Activated CD8-positive, alpha-beta memory T cell treated with anti-CD3 and anti-CD28 coated beads, Interleukin-2, amount 10 ng/mL, durations not matched to agents 7 days and 5 days (primary cell): ENCODE results near the gene NKX2-4. TPM values are rescaled to one million over a fixed set of nuclear protein-coding genes. Genes with fewer than 3 reads are reported as not detected.

ENCODE experiments used
- ATAC-seq: fragments of 150-1000 bp; cut with Tn5 transposase; one replicate; pipeline ENCODE4 v1.10.0; 2021; ENCODE audit warnings: moderate library complexity
- CTCF ChIA-PET: fragments of 350-600 bp; sonication (Branson Sonifier 250); formaldehyde crosslinking; loops from one replicate; lab custom pipeline; 2021; ENCODE audit warnings: antibody characterized with exemption; lab: Charles Lee
- DNase-seq: peaks from one replicate; pipeline ENCODE4 v3.0.0-alpha.2; 2020
- H3K27ac Mint-ChIP-seq: one replicate; pipeline ENCODE4 v1.8.0; 2021; ENCODE audit warnings: mild to moderate bottlenecking, mixed read lengths
- H3K27me3 Mint-ChIP-seq: one replicate; pipeline ENCODE4 v1.8.0; 2021; ENCODE audit warnings: mixed read lengths
- H3K36me3 Mint-ChIP-seq: one replicate; pipeline ENCODE4 v1.8.0; 2021; ENCODE audit warnings: mild to moderate bottlenecking, mixed read lengths
- H3K4me1 Mint-ChIP-seq: one replicate; pipeline ENCODE4 v1.8.0; 2021; ENCODE audit warnings: mixed read lengths
- H3K4me3 Mint-ChIP-seq: one replicate; pipeline ENCODE4 v1.8.0; 2021; ENCODE audit warnings: mild to moderate bottlenecking, moderate library complexity, mixed read lengths
- H3K9me3 Mint-ChIP-seq: one replicate; pipeline ENCODE4 v1.8.0; 2022; ENCODE audit warnings: low read depth, mixed read lengths
- total RNA-seq, 2 experiments: library from RNA; stranded (reverse); gene quantifications; one replicate each; pipeline ENCODE4 v1.2.3, GENCODE V29; 2021

NKX2-4 gene
- total RNA-seq, 2 experiments from 2014 or later = not detected

- CTCF ChIA-PET = interaction anchor here (1.2 to 2.1 kb wide), 3 partner anchors 103 to 154 kb away, joined by 3 to 6 read pairs (median 4); no protein-coding TSS in a partner anchor
Measured at GRCh38 chr20:21389368-21389767, 8.0 kb downstream of the NKX2-4 start.

DNA sequence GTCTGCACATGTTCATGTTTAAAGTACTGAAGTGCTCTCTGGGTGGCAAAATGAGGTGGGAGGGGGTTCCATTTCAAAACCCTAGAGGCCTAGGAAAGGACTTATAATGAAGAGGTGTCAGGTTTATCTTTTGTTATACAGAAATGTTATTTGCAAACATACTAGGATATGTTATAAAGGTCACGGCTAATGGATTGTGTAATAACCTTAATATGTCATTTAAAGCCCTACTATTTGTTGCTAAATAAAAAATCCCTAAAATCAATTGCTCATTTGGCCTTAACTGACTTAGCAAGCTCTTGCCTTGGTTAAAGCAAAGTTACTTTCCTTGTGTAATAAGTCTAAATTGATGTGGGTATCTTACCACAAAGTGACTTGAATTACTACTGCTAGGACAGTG lies 8.8 kb downstream of the NKX2-4 start:
- Mint-ChIP-seq H3K36me3 (peaks cover 38% of the 10 kb centered on the region), H3K4me1 (peaks cover 11% of the 10 kb centered on the region), H3K9me3 (no peaks in the 10 kb centered on the region), H3K27me3 (peaks cover 27% of the 10 kb centered on the region), H3K27ac (no peak overlapping the region), H3K4me3 (no peak overlapping the region)
- no peak for DNase-seq
- no peak for ATAC-seq
- CTCF ChIA-PET = interaction anchor here (1.2 to 1.6 kb wide), 2 partner anchors 104 to 153 kb away, joined by 3 to 6 read pairs; no protein-coding TSS in a partner anchor

More at GRCh38 chr20:21389368-21389767, 8.0 kb downstream of the NKX2-4 start:
- Mint-ChIP-seq H3K9me3 (no peaks in the 10 kb centered on the region), H3K4me1 (peaks cover 11% of the 10 kb centered on the region), H3K27ac (no peak overlapping the region), H3K27me3 (peaks cover 35% of the 10 kb centered on the region), H3K36me3 (peaks cover 35% of the 10 kb centered on the region), H3K4me3 (no peak overlapping the region)
- no peak for ATAC-seq
- DNase-seq = no peak

- H3K4me1 Mint-ChIP-seq = peaks cover 7% of the 10 kb centered on the region
- peaks cover 17% of the 10 kb centered on the region for H3K27me3 Mint-ChIP-seq
- no peaks in the 10 kb centered on the region for H3K9me3 Mint-ChIP-seq
- CTCF ChIA-PET = no interaction called here
- DNase-seq (no peak), ATAC-seq (no peak)
- peaks cover 40% of the 10 kb centered on the region for H3K36me3 Mint-ChIP-seq
- no peak overlapping the region for H3K27ac Mint-ChIP-seq
- no peak overlapping the region for H3K4me3 Mint-ChIP-seq
Measured at GRCh38 chr20:21387528-21387927, 9.8 kb downstream of the NKX2-4 start.

DNA sequence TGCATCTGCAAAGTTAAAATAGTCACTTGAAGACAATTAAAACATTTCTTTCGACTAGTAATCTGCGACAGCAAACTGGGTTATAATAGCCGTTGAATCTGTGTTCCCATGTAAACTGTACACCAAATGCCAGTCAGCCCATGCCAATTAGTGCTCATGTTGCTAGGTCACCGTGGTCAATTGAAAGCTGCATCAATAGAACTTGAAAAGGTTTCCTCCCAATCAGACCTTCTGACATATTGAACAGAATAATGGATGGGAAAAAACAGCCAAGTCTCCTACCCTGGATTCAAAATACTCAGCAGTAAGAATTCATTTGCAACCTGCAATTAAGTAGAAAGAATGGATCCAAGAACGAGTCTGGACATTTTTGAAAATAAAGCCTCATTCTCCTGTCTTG lies 11.2 kb downstream of the NKX2-4 start:
- peaks cover 5% of the 10 kb centered on the region for H3K27me3 Mint-ChIP-seq
- peaks cover 39% of the 10 kb centered on the region for H3K36me3 Mint-ChIP-seq
- H3K4me3 Mint-ChIP-seq = no peak overlapping the region
- no peaks in the 10 kb centered on the region for H3K9me3 Mint-ChIP-seq
- DNase-seq = no peak
- CTCF ChIA-PET = interaction anchor here (1.4 kb wide), 1 partner anchor 9 kb away, joined by 3 read pairs; no protein-coding TSS in a partner anchor
- H3K4me1 Mint-ChIP-seq = peaks cover under 1% of the 10 kb centered on the region
- no peak overlapping the region for H3K27ac Mint-ChIP-seq
- ATAC-seq = no peak

DNA sequence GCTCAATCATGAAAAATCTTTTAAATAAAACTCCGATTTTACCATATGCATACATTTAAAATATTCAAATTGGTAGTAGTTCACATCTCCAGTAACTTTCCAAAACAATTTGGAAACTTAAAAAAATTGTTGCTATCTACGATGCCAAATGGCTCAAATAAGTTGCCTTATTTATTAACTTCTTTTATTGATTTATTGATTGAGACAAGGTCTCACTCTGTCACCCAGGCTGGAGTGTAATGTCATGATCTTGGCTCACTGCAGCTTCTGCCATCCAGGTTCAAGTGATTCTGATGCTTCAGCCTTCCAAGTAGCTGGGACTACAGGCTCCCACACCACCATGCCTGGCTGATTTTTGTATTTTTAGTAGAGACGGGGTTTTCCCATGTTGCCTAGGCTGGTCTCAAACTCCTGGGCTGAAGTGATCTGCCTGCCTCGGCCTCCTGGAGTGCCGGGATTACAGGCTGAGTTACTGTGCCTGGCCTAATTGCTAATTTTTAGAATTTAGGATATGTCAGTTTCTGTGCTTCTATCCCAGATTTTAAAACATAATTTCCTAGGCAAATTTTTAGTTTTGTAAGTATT lies 12.9 kb downstream of the NKX2-4 start:
- H3K27me3 Mint-ChIP-seq = no peaks in the 10 kb centered on the region
- H3K27ac Mint-ChIP-seq = no peak overlapping the region
- H3K4me1 Mint-ChIP-seq = no peaks in the 10 kb centered on the region
- CTCF ChIA-PET = interaction anchor here (0.9 kb wide), 1 partner anchor 148 kb away, joined by 3 read pairs; no protein-coding TSS in a partner anchor
- no peak for ATAC-seq
- H3K9me3 Mint-ChIP-seq = no peaks in the 10 kb centered on the region
- no peak for DNase-seq
- no peak overlapping the region for H3K4me3 Mint-ChIP-seq
- peaks cover 32% of the 10 kb centered on the region for H3K36me3 Mint-ChIP-seq

DNA sequence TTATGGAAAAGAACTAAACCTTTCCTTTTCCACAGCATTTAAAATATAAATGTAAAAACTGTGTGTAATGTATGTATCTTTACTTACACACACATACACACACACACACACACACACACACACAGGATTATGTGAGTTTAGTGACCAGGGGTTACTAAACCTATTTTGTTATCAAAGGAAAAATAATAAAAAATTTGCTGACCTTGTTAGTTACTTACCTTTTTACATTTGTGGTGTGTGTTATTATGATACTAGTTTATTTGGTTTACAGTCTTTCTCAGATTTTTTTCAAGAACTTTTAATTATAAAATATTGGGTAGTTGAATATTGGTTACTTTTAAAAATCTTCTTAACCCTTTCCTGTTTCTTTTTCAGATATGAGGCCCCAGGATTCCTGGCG lies 15.7 kb downstream of the NKX2-4 start:
- H3K27ac Mint-ChIP-seq = no peak overlapping the region
- DNase-seq (no peak), ATAC-seq (no peak)
- H3K36me3 Mint-ChIP-seq = peaks cover 23% of the 10 kb centered on the region
- no peaks in the 10 kb centered on the region for H3K27me3 Mint-ChIP-seq
- no peaks in the 10 kb centered on the region for H3K4me1 Mint-ChIP-seq
- no peak overlapping the region for H3K4me3 Mint-ChIP-seq
- CTCF ChIA-PET = interaction anchor here (1.4 kb wide), 1 partner anchor 124 kb away, joined by 5 read pairs; no protein-coding TSS in a partner anchor
- no peaks in the 10 kb centered on the region for H3K9me3 Mint-ChIP-seq

DNA sequence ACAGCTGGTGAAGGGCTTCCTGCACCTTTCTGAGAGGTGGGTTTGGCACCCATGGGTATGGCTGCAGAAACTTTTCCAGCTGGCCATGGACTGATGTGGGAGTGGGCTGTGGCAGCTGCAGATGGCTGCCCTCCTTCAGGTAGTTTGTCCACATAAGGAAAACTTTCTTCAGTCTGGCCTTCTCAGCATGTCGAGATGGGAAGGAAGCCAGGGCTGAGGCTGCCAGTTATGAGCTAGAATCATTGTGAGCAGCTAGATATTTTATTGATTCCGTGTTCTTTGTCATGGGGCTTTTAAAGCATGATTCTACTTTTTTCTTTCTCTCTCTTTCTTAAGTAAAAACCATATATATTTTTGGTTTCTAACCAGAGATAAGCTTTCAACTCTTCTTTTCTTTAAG lies 16.6 kb downstream of the NKX2-4 start:
- ATAC-seq (no peak), DNase-seq (no peak)
- CTCF ChIA-PET = interaction anchor here (1.0 kb wide), 1 partner anchor 145 kb away, joined by 3 read pairs; no protein-coding TSS in a partner anchor
- no peak overlapping the region for H3K27ac Mint-ChIP-seq
- H3K4me1 Mint-ChIP-seq = no peaks in the 10 kb centered on the region
- no peaks in the 10 kb centered on the region for H3K27me3 Mint-ChIP-seq
- no peaks in the 10 kb centered on the region for H3K9me3 Mint-ChIP-seq
- no peak overlapping the region for H3K4me3 Mint-ChIP-seq
- H3K36me3 Mint-ChIP-seq = peaks cover 19% of the 10 kb centered on the region

DNA sequence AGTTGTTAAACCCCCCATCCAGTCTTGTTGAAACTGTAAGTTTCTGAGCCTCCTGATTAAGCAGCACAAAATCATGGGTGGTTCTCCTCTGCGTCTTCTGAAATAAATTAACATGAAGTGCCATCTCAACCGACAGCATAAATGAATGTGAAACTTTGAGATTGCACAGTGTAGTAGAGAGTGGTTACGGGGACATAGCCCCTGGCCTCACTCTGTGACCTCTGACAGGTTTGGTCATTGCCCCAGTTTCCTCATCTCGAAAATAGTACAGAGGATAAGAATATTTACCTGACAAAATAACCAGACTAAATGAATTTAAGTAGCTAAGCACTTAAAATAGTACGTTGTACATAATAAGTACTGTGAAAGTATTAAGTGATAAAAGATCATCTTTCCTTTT lies 19.1 kb downstream of the NKX2-4 start:
- no peaks in the 10 kb centered on the region for H3K27me3 Mint-ChIP-seq
- no peaks in the 10 kb centered on the region for H3K9me3 Mint-ChIP-seq
- H3K27ac Mint-ChIP-seq = no peak overlapping the region
- no peak overlapping the region for H3K4me3 Mint-ChIP-seq
- ATAC-seq = no peak
- no peaks in the 10 kb centered on the region for H3K4me1 Mint-ChIP-seq
- no peak for DNase-seq
- H3K36me3 Mint-ChIP-seq = peaks cover 19% of the 10 kb centered on the region
- CTCF ChIA-PET = no interaction called here

DNA sequence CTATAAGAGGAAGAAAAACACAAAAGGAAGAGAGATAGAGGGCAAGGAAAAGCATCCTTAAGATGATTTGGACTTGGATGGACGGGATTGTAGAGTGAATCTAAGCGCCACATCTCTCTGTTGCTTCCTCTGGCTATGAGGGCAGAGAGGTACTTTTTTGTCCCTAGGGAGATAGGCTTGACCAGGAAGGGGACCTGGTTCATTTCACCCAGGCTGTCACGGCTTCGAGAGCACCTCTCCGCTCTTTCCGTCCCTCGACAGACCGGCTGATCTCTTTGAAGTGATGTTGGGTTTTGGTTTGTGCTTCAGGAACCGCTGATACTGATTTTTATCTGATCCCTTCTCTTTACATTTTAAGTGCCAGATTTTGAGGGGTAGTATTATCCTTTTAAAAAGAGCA lies 19.6 kb downstream of the NKX2-4 start:
- Mint-ChIP-seq H3K36me3 (peaks cover 18% of the 10 kb centered on the region), H3K4me1 (no peaks in the 10 kb centered on the region), H3K4me3 (no peak overlapping the region), H3K27ac (no peak overlapping the region), H3K9me3 (no peaks in the 10 kb centered on the region), H3K27me3 (no peaks in the 10 kb centered on the region)
- DNase-seq = no peak
- no peak for ATAC-seq
- CTCF ChIA-PET = no interaction called here

DNA sequence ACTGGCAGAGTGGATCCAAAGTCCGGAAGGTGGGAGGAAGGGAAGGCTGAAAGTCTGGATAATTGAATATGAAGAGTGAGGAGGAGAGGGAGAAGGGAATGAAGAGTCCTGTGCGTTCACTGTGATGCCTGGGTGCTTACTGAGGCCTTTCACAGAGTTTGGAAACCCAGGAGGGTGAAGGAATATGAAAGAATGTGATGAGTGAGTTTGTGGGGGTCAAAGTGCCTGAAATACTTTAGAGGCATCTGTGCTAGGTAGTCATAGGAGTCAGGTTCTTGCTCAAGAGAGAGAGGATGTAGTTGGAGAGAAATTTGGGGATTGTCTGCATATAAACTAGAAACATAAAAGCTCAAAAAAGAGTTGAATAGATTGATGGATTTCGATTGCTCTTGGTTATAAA lies 20.7 kb downstream of the NKX2-4 start:
- no peak for ATAC-seq
- CTCF ChIA-PET = no interaction called here
- H3K36me3 Mint-ChIP-seq = peaks cover 19% of the 10 kb centered on the region
- H3K4me3 Mint-ChIP-seq = no peak overlapping the region
- no peaks in the 10 kb centered on the region for H3K9me3 Mint-ChIP-seq
- no peak for DNase-seq
- H3K27ac Mint-ChIP-seq = no peak overlapping the region
- H3K27me3 Mint-ChIP-seq = no peaks in the 10 kb centered on the region
- H3K4me1 Mint-ChIP-seq = no peaks in the 10 kb centered on the region

DNA sequence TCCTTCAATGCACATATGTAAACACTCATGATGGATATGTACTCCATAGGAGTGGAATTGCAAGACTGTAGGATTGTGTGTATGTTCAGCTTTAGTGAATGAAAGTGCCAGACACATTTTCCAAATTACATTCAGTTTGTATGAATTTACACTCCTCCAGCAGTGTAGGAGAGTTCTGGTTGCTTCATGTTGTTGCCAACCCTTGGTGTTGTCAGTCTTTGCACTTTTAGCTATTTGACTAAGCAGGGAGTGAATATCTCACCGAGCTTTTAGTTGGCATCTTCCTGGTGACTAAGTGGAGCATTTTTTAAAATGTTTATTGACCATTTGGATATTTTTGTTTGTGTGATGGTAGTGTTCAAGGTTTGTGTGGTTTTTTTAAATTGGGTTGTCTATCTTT lies 23.9 kb downstream of the NKX2-4 start:
- H3K36me3 Mint-ChIP-seq = peaks cover 28% of the 10 kb centered on the region
- H3K27me3 Mint-ChIP-seq = no peaks in the 10 kb centered on the region
- ATAC-seq = no peak
- no peak overlapping the region for H3K27ac Mint-ChIP-seq
- CTCF ChIA-PET = interaction anchor here (0.8 kb wide), 1 partner anchor 8 kb away, joined by 3 read pairs; no protein-coding TSS in a partner anchor
- DNase-seq = no peak
- no peak overlapping the region for H3K4me3 Mint-ChIP-seq
- H3K9me3 Mint-ChIP-seq = no peaks in the 10 kb centered on the region
- no peaks in the 10 kb centered on the region for H3K4me1 Mint-ChIP-seq

- no peak overlapping the region for H3K27ac Mint-ChIP-seq
- no peaks in the 10 kb centered on the region for H3K4me1 Mint-ChIP-seq
- H3K36me3 Mint-ChIP-seq = peaks cover 33% of the 10 kb centered on the region
- CTCF ChIA-PET = interaction anchor here (1.3 kb wide), 1 partner anchor 38 kb away, joined by 3 read pairs; no protein-coding TSS in a partner anchor
- no peaks in the 10 kb centered on the region for H3K9me3 Mint-ChIP-seq
- no peak for ATAC-seq
- H3K4me3 Mint-ChIP-seq = no peak overlapping the region
- DNase-seq = no peak
- no peaks in the 10 kb centered on the region for H3K27me3 Mint-ChIP-seq
Measured at GRCh38 chr20:21372016-21372415, 25.3 kb downstream of the NKX2-4 start.

DNA sequence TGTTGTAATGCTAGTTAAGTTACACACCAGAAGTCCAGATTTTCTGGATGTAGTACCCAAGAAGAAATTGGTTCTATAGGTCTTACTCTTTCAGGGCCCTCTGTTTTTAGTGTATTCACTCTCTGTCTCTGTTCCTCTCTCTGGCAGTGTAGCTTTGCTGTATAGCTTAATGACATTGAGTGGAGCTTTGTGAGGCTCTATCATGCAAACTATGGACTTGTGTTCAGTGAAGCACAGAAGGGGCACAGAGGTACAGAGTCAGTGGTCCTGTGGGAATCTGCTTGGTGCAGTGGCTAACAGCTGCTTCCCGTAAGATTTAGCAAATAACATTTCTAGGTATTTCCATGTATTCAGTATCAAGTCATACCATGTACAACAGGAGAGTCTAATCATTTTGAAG lies 26.1 kb downstream of the NKX2-4 start:
- CTCF ChIA-PET = interaction anchor here (0.9 to 1.3 kb wide), 3 partner anchors 9 to 57 kb away, joined by 3 read pairs; no protein-coding TSS in a partner anchor
- Mint-ChIP-seq H3K4me1 (no peaks in the 10 kb centered on the region), H3K27me3 (no peaks in the 10 kb centered on the region), H3K4me3 (no peak overlapping the region), H3K36me3 (peaks cover 38% of the 10 kb centered on the region), H3K27ac (no peak overlapping the region), H3K9me3 (no peaks in the 10 kb centered on the region)
- DNase-seq (no peak), ATAC-seq (no peak)

DNA sequence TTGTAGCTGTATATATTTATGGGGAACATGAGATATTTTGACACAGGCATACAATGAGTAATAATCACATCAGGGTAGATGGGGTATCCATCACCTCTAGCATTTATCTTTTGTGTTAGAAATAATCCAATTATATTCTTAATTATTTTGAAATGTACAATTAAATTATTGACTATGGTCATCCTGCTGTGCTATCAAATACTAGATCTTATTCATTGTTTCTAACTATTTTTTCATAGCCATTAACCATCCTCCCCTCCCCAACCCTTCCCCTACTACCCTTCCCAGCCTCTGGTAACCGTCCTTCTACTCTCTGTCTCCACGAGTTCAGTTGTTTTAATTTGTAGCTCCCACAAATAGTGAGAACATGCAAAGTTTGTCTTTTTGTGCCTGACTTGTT lies 28.5 kb downstream of the NKX2-4 start:
- Mint-ChIP-seq H3K27me3 (no peaks in the 10 kb centered on the region), H3K9me3 (no peaks in the 10 kb centered on the region), H3K4me1 (no peaks in the 10 kb centered on the region), H3K27ac (no peak overlapping the region), H3K36me3 (peaks cover 37% of the 10 kb centered on the region), H3K4me3 (no peak overlapping the region)
- DNase-seq (no peak), ATAC-seq (no peak)
- CTCF ChIA-PET = interaction anchor here (1.0 kb wide), 1 partner anchor 133 kb away, joined by 3 read pairs; no protein-coding TSS in a partner anchor
